ENCODE measurements around the gene AGPAT4.

DNA sequence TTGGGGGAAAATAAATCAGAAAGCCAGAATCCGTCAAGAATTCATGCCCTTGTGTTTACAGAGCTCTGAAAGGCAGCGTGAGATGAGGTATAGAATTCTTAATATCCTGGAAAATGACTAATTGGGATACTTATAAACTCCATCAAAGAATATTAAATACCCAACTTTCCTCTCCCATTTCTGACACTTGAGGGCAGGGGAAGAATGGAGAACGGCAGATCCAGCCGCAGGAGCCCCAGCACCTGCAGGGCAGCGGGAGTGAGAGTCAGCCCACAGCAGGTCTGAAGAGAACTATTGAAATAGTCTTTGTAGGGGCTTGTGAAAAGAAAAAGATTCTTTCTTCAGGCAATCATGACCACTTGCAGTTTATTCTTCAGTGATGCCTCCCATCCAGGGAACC lies 107.2 kb downstream of the AGPAT4 start:
- TF ChIP-seq, protein P1, sequence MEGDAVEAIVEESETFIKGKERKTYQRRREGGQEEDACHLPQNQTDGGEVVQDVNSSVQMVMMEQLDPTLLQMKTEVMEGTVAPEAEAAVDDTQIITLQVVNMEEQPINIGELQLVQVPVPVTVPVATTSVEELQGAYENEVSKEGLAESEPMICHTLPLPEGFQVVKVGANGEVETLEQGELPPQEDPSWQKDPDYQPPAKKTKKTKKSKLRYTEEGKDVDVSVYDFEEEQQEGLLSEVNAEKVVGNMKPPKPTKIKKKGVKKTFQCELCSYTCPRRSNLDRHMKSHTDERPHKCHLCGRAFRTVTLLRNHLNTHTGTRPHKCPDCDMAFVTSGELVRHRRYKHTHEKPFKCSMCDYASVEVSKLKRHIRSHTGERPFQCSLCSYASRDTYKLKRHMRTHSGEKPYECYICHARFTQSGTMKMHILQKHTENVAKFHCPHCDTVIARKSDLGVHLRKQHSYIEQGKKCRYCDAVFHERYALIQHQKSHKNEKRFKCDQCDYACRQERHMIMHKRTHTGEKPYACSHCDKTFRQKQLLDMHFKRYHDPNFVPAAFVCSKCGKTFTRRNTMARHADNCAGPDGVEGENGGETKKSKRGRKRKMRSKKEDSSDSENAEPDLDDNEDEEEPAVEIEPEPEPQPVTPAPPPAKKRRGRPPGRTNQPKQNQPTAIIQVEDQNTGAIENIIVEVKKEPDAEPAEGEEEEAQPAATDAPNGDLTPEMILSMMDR (IDR thresholded peaks at IDR 0.05), result no peak
- TF ChIP-seq POLR2A (IDR thresholded peaks at IDR 0.05), result no peak
